Tibial nerve (tissue), 4 donors: ENCODE data around the gene CHSY1. TPM values are rescaled to one million over a fixed set of nuclear protein-coding genes. Genes with fewer than 3 reads are reported as not detected.

Experiments used
- DNase-seq, 2 donors: peaks; one replicate each; pipeline ENCODE4 v3.0.0-alpha.2; 2019; ENCODE audit warnings: low spot score in 2 of 2
- H3K27ac ChIP-seq, 4 donors: fragments of 200-600 bp; sonication (generic) in 3 of 4; one replicate each; pipeline ENCODE4 v1.5.1; 2017 to 2019; ENCODE audit warnings: mild to moderate bottlenecking in 1 of 4
- H3K27me3 ChIP-seq, 2 donors: fragments of 200-600 bp; sonication (generic) in 1 of 2; one replicate each; pipeline versions ENCODE4 v1.5.1 to v1.6.0; 2017 to 2019
- H3K36me3 ChIP-seq, 3 donors: fragments of 200-600 bp; sonication (generic); one replicate each; pipeline ENCODE4 v1.5.1; 2018 to 2019
- H3K4me1 ChIP-seq, 4 donors: fragments of 200-600 bp; sonication (generic) in 3 of 4; one replicate each; pipeline ENCODE4 v1.5.1; 2017 to 2019
- H3K4me3 ChIP-seq, 4 donors: fragments of 200-600 bp; sonication (generic) in 3 of 4; one replicate each; pipeline ENCODE4 v1.5.1; 2017 to 2019; ENCODE audit warnings: mild to moderate bottlenecking in 1 of 4, moderate library complexity in 1 of 4
- H3K9me3 ChIP-seq, 4 donors: fragments of 200-600 bp; sonication (generic) in 3 of 4; one replicate each; pipeline ENCODE4 v1.5.1; 2017 to 2019
- EP300 ChIP-seq, 2 donors: sonication (generic); formaldehyde crosslinking; IDR thresholded peaks; one replicate each; pipeline ENCODE4 v1.6.1; 2017; ENCODE audit warnings: antibody characterized with exemption in 2 of 2, mild to moderate bottlenecking in 1 of 2
- POLR2A ChIP-seq, 2 donors: fragments of 450-650 bp; IDR thresholded peaks; one replicate each; pipeline ENCODE4 v1.6.1; 2017; ENCODE audit warnings: antibody characterized with exemption in 2 of 2, mild to moderate bottlenecking in 2 of 2, moderate library complexity in 2 of 2
- WGBS, 2 donors: methylation state at CpG; one replicate each; pipeline ENCODE4 v1.1.5; 2018; 5-methylcytosine and 5-hydroxymethylcytosine counted together
- total RNA-seq, 4 donors: library from RNA; depleted of rRNA; stranded (reverse); fragments of >200 nt; gene quantifications; one replicate each; pipeline ENCODE4 v1.1.0, GENCODE V29; 2016
- TF ChIP-seq, protein P1 (sequence below), 5 experiments: fragments of 200-600 bp in 3 of 5; fragments of 450-650 bp in 2 of 5; sonication (generic) in 3 of 5; IDR thresholded peaks; one replicate each; pipeline ENCODE4 v1.5.1; 2016 to 2019; ENCODE audit warnings: antibody characterized with exemption in 5 of 5, mild to moderate bottlenecking in 3 of 5, moderate library complexity in 2 of 5

CHSY1 gene
- total RNA-seq, 4 donors from 2014 or later: 22.0 to 29.7 (median 24.6) TPM

GRCh38 chr15:101158166-101159095 lies 93.4 kb downstream of the CHSY1 start:
- Histone ChIP-seq H3K27ac (no peak overlapping the region), H3K36me3 (no peaks in the 10 kb centered on the region), H3K4me1 (no peaks in the 10 kb centered on the region), H3K9me3 (peaks cover 0 to 3% (median 0%) of the 10 kb centered on the region in 4 donors), H3K27me3 (no peaks in the 10 kb centered on the region), H3K4me3 (no peak overlapping the region)
- 80 to 82% methylated on average over 30 of the region's 30 CpGs for WGBS, 2 donors
- TF ChIP-seq EP300 (IDR thresholded peaks at IDR 0.05): no peak
- TF ChIP-seq, protein P1, sequence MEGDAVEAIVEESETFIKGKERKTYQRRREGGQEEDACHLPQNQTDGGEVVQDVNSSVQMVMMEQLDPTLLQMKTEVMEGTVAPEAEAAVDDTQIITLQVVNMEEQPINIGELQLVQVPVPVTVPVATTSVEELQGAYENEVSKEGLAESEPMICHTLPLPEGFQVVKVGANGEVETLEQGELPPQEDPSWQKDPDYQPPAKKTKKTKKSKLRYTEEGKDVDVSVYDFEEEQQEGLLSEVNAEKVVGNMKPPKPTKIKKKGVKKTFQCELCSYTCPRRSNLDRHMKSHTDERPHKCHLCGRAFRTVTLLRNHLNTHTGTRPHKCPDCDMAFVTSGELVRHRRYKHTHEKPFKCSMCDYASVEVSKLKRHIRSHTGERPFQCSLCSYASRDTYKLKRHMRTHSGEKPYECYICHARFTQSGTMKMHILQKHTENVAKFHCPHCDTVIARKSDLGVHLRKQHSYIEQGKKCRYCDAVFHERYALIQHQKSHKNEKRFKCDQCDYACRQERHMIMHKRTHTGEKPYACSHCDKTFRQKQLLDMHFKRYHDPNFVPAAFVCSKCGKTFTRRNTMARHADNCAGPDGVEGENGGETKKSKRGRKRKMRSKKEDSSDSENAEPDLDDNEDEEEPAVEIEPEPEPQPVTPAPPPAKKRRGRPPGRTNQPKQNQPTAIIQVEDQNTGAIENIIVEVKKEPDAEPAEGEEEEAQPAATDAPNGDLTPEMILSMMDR (IDR thresholded peaks at IDR 0.05): no peak
- TF ChIP-seq POLR2A (IDR thresholded peaks at IDR 0.05): no peak
- no peak for DNase-seq

- H3K27me3 ChIP-seq: no peaks in the 10 kb centered on the region
- H3K9me3 ChIP-seq: peaks cover 0 to 1% (median 0%) of the 10 kb centered on the region in 4 donors
- no peaks in the 10 kb centered on the region for H3K4me1 ChIP-seq
- no peak overlapping the region for H3K4me3 ChIP-seq
- no peak for TF ChIP-seq POLR2A (IDR thresholded peaks at IDR 0.05)
- no peak for TF ChIP-seq EP300 (IDR thresholded peaks at IDR 0.05)
- TF ChIP-seq, protein P1 (IDR thresholded peaks at IDR 0.05): no peak
- DNase-seq: no peak
- no peak overlapping the region for H3K27ac ChIP-seq
- no peaks in the 10 kb centered on the region for H3K36me3 ChIP-seq
- 76% methylated on average over 6 of the region's 6 CpGs; no CpG with 5 or more reads in 1 of the 2 donors for WGBS, 2 donors
These were observed 94.1 kb downstream of the CHSY1 start for GRCh38 chr15:101157721-101158120.

- no peaks in the 10 kb centered on the region for H3K9me3 ChIP-seq
- no peaks in the 10 kb centered on the region for H3K4me1 ChIP-seq
- H3K36me3 ChIP-seq: no peaks in the 10 kb centered on the region
- no peak for DNase-seq
- TF ChIP-seq, protein P1 (IDR thresholded peaks at IDR 0.05): no peak
- TF ChIP-seq POLR2A (IDR thresholded peaks at IDR 0.05) (no peak), EP300 (IDR thresholded peaks at IDR 0.05) (no peak)
- H3K27ac ChIP-seq: no peak overlapping the region
- H3K27me3 ChIP-seq: no peaks in the 10 kb centered on the region
- WGBS, 2 donors: 73 to 77% methylated on average over 21 of the region's 21 CpGs
- no peak overlapping the region for H3K4me3 ChIP-seq
These were observed 95.2 kb downstream of the CHSY1 start for GRCh38 chr15:101156509-101157159.

- DNase-seq: no peak
- TF ChIP-seq EP300 (IDR thresholded peaks at IDR 0.05) (no peak), POLR2A (IDR thresholded peaks at IDR 0.05) (no peak)
- TF ChIP-seq, protein P1 (IDR thresholded peaks at IDR 0.05): no peak
- no peaks in the 10 kb centered on the region for H3K36me3 ChIP-seq
- no peaks in the 10 kb centered on the region for H3K4me1 ChIP-seq
- H3K9me3 ChIP-seq: no peaks in the 10 kb centered on the region
- H3K4me3 ChIP-seq: no peak overlapping the region
- 85% methylated on average over 6 of the region's 6 CpGs for WGBS, 2 donors
- no peaks in the 10 kb centered on the region for H3K27me3 ChIP-seq
- H3K27ac ChIP-seq: no peak overlapping the region
These were observed 95.8 kb downstream of the CHSY1 start for GRCh38 chr15:101156061-101156460.
